HG03342 (cell line): Measurements from ENCODE around the gene ZNF771.
A peak's percentile ranks its signal among the peaks of the same experiment; 100 is the strongest.
"Not testable (repeated sequence)": the region's sequence is repeated elsewhere in the genome, so short reads cannot be mapped to it uniquely, and the experiment has no call there.

Experiments used
- ATAC-seq: cut with Tn5 transposase; IDR thresholded peaks from one replicate; pipeline ENCODE4 v1.9.1; 2021; ENCODE audit warnings: mild to moderate bottlenecking, moderate library complexity; ENCODE audit not compliant: unreplicated experiment

The ZNF771 gene

DNA sequence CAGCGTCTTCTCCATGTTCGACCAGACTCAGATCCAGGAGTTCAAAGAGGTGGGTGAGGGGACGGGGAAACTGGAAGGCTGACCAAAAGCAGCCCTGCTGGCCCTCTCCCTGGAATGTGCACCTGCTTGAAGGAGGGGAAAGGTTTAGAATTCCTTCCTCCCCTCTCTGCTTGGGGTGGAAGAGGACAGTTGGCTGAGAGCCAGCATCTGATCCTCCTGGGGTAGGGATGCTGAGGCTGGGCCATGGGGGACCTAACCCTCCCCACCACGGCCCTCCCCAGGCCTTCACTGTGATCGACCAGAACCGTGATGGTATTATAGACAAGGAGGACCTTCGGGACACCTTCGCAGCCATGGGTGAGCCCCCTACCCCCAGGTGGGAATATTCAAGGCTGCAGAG is 31.5 kb upstream of the ZNF771 start:
- no peak for ATAC-seq

DNA sequence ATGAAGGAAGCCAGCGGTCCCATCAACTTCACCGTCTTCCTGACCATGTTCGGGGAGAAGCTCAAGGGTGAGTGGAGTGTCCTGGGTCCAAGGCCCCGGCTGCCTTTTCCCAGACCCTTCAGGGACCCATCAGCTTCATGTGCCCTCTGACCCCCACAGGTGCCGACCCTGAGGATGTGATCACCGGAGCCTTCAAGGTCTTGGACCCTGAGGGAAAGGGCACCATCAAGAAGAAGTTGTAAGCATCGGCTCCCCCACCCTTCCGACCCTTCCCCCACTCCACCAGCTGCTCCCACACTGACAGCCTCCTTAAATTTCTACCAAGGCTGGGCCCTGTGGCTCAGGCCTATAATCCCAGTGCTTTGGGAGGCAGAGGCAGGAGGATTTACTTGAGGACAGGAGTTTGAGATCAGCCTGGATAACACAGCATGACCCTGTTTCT is 30.9 kb upstream of the ZNF771 start:
- ATAC-seq, result no peak

DNA sequence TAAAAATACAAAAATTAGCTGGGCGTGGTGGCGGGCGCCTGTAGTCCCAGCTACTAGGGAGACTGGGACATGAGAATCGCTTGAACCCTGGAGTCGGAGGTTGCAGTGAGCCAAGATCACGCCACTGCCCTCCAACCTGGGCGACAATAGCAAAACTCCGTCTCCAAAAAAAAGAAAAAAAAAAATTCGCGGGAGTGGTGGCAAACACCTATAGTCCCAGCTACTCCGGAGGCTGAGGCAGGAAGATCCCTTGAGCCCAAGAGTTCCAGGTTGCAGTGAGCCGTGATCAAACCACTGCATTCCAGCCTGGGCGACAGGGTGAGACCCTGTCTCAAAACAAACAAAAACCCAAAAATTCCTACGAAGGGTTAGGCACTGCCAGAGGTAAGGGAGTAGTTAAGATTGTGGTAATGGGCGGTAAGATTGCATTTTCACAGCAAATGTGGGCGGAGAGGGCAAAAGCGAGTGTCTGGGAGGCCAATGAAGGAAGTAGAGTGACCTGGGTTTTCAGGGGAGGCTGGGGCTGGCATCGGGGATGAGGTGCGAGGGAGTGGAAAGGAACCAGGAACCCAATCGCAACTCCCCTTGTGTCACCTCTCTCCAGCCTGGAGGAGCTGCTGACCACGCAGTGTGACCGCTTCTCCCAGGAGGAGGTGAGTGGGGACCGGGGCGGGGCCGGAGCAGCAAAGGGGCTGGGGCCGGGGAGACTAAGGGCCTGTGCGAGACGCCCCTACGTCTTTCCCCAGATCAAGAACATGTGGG is 30.2 kb upstream of the ZNF771 start:
- no peak for ATAC-seq

DNA sequence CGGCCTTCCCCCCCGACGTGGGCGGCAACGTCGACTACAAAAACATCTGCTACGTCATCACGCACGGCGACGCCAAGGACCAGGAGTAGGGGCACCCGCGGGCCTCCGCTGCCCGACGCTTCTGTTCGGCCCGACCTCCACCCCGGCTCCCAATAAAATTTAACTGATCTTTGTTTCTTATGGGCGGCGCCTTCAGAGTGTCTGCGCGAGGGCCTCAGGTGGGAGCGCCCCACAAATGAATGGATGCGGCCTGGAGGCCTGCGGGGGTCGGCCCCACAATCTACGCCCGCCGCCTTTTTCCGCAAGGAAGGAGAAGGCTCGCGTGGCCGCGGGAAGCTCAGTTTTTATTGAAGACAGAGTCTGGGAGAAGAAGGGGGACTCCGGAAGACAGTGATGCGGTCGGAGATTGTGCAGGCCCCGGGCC is 29.6 kb upstream of the ZNF771 start:
- peak; percentile 27 for ATAC-seq

DNA sequence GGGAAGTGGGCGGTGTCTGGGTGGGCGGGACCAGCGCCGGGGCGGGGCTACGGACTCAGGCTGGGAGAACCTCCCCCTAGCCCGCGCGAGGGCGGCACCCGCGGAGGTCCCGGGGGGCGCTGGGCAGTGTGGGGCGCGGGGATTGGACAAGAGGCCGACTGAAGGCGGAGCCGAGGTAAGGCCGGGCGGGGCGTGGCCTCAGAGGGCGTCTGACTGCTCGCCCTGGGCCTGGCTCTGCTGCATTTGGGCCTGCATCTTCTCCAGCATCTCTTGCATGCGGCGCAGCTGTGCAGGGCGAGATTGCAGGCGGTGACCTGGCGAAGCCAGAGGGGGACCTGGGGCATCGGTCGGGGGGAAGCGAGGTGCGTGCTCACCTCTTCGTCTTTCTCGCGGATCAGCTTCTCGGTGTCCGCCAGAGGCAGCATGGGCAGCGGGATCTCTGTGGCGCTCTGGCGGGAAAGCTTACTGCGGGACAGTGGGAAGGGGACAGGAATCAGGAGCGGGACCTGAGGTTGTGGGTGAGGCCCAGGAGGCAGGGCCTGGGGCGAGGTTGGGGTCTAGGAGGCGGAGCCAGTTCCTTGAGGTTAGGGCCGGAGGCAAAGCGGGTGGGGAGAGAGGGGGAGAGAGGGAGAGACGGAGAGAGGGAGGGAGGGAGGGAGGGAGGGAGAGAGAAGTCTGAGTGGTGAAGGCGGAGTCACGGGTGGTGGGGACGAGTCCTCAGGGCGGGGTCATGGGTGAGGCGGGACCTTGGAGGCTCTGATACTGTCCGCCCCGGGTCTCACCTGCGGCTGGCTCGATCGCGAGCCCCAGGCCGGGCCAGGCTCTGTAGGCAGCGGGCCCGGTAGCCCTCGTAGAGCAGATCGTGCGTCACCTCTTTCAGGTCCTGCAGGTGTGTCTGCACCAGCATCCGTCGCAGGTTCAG is 28.9 kb upstream of the ZNF771 start:
- peak; percentile 85 for ATAC-seq

DNA sequence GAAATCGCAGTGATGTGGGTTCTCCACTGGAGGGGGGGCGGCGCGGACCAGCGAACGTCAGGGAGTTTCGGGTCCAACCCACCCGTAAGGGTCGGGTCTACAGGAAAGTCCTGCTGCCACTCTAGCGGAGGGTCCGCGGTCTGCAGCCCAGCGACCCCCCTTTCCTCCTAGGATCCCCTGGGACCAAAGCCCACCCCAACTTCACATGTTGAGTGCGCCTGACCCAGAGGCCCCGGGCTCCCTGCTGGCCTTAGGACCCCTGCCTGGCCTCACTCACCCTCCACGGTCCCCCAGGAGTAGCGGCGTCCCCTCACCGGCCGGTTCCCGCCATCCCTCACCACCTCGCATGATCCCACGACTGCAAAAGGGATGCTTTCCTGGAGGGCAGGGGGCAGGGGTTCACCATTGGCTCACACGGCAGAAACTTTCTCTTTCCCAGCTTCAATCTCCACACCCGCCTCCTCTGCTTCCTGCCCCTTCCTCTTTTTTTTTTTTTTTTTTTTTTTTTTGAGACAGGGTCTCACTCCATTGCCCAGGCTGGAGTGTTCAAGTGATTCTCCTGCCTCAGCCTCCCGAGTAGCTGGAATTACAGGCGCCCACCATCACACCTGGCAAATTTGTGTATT is 28.1 kb upstream of the ZNF771 start:
- peak; percentile 2 for ATAC-seq

DNA sequence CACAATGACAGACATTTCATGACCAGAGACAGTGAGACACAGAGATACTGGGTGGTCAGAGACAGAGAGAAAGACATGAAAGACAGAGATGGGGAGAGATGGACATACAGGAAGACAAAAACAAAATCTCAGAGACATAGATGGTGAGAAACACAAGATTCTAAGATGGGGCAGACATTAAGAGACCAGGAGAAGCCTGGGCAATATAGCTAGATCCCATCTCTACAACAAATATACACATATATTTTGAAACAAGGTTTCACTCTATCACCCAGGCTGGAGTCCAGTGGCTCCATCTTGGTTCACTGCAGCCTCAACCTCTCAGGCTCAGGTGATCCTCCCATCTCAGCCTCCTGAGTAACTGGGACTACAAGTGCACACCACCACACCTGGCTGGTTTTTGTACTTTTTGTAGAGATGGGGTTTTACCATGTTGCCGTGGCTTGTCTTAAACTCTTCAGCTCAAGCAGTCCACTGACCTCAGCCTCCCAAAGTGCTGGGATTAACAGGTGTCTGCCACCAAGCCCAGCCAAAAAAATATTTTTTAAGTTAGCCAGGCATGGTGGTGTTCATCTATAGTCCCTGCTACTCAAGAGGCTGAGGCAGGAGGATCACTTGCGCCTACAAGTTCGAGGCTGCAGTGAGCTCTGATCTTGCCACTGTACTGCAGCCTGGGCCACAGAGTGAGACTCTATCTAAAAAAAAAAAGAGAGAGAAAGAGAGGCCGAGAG is 27.2 kb upstream of the ZNF771 start:
- ATAC-seq, result no peak

DNA sequence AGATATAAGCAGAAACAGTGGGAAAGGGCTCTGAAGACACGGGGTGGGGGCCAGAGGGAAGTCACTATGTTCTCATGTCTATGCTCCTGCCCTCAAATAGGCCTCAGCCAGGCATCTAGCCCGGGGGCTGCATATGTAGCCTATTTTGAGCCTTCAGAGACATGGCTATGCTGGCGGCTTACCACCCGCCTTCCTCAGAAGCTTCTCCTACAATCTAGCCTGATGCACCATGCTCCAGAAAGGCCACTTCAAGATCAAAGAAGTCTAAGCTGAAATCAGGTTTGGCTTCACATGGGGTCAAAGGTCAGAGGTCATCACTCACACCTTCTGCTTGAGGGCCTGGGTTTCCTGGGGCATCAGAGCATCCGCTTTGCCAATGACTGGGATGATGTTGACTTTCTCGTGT is 26.6 kb upstream of the ZNF771 start:
- no peak for ATAC-seq

DNA sequence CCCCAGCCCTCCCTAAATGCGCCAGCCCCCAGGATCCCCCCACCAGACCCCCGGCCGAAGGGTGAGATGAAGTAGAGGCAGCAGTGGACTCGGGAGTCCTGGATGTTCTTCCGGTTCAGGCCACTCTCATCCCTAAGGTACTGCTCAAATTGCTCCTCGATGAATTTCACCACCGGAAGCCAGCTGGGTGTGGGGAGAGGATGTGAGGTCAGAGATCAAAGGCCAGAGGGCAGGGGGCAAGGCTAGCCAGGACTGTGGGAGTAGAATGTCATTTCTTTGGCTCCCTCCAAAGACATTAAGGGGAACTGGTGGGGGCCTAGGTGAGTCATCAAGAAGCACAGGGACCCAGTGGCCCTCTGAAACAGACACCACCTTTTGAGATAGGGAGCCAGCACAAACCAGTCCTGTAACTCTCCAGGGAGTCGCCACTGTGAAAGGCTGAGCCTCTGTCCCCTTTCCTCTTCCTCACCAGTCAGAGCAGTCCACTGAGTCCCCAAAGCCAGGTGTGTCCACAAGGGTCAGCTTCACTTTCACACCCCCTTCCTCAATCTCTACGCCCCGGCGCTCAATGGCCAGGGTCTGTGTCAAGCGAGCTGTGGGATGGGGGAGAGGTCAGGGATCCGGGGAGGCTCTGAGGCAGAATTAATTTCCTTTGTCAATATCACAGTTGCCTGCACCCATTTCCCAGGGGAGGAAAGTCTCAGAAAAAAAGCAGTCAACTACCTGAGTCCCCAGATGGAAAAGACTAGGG is 25.9 kb upstream of the ZNF771 start:
- ATAC-seq, result no peak

DNA sequence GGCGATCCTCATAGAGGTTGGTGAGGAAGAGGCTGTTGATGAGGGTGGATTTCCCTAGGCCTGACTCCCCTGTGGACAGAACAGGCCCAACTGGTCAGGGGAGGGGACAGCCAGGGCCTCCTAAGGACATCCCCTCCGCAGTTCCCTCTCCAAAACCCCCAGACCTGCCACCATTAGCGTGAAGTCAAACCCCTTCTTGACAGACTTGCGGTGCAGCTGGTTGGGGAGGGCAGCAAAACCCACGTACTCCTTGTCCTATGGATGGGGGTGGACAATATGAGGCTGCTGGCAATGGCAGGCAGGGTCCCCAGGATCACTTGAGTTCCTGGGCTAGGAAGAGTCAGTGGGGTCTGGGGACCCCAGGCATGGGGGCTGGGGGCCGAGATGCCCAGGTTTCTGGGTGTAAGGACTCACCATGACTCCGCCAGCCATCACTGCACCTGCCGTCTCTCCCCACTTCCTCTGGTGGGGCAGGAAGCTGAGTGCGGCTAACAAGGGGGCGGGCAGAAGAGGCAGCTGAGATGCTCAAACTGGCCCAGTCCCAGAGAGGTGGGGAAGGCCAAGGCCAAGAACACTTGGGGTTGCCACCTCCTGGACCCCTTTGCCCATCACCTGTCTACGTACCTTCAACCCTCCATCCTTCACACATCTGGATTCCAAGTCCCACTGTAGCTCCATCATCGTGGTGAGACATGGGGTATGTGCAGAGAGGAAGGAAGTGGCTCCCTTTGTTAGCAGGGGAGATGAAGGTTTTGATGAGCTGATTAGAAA is 25.1 kb upstream of the ZNF771 start, which contains the start of gene SEPTIN1:
Gene SEPTIN1, minus strand, starts transcription at position 451 of the 771 bp plus-strand sequence. Its CDS starts 19 bp downstream, at position 432.
- no peak for ATAC-seq

DNA sequence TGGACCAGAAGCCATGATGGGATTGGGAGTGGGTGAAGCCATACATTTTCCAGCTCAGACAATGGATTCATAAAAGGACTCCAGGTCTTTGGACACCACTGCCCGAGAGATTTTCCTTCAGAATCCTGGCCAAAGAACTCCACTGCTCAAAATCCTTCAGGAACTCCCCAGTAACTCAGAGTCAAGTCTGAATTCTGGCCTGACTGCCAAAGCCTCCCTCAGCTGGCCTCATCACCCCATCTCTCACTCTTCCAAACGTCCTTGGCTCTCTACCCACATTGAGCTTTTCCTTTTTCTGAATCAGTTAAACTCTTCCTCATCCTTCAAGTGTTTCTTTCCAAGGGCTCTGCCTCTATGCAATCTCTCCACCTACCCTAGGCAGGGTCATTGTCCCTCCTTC is 23.9 kb upstream of the ZNF771 start:
- ATAC-seq, result no peak

DNA sequence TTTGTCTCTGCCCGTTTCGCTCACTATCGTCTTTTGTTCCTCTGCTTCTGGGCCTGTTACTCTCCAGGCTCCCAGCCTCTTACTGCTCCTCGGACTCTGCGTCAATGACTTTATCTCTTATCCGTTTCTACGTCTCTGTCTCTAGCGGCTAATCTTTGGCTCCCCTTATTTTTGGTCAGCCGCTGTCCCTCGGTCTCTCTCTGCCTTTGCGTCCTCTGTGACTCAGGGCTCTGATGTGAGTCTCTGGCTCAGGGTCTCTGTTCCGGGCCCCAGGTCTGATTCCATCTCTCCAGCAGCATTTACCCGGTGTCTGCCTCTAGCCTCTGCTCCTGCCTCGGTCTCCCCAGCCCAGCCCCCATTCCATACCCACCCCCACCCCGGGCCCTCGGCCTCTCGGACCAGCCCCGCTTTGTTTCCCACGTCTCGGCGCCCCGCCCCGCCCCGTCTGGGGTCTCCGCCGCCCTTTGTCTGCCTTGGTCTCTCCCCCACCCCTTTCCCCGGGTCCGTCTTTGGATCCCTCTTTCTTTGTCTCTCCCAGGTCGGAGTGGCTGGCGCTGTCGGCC is 12.7 kb upstream of the ZNF771 start:
- ATAC-seq, result no peak

DNA sequence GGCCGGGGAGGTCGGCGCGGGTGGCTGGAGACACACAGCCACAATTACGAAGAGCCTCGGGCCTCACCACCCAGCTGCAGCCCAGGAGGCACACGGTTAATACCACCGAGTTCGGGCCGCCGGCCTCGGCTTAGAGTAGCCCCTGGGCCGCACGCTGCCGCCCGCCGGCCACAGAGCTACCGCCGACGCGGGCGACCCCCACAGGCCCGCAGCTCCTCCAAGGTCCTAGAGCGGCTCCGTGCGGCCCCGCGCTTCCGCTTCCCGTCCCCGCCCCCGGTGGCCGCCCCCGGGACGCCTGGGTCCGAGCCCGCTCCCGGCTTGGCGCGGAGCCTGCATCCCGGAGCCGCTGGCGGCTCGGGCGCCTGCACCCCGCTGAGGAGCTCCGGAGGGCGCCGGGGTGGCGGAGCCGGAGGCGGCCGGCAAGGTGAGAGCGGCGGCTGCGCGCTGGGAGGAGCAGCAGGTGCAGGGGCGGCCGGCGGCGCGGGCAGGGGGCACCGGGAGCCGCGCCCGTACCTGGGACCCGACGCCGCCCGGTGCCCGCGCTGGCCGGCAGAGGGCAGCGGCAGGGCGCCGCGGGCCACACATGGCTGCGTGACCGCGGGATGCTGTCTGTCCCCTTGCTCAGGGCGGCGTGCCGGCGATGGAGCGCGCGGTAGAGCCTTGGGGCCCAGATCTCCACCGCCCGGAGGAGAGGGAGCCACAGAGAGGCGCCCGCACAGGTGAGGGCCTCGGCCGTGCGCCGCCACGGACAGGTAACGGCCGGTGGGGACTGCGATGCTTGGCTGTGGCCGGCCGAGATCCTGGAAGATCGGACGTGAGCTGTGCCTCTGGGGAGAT is 12.0 kb upstream of the ZNF771 start, which contains the start of gene ZNF48:
Gene ZNF48, plus strand, starts transcription at position 266 of the 837 bp plus-strand sequence. Its CDS starts 375 bp downstream, at position 641.
- peak; percentile 45 for ATAC-seq

DNA sequence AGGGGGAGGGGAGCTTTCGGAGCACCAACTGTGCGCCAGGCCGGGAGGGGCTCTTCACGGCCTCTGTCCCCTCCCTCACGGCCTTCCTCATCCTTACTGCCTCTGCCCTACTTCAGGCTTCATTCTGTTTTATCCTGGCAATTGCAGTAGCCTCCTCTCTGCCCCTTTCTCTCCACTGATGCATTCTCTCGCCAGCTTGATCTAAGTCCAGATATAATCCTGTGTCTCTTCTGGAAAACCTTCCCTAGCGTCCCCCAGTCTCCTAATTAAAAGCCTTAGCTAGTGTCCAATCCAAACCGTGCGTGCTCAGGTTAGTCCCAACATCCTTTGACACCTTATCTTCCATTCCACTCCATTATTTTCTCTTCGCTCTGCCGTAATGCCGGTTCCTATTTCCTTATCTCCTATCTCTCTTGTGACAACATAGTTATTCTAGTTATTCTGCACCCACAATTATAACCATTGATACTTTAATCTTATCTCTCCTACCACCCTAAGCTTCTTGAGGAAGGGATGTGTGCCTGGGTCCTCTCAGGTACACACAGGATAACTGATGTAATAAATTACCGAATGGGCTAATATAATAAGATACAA is 11.3 kb upstream of the ZNF771 start:
- peak; percentile 14 for ATAC-seq

DNA sequence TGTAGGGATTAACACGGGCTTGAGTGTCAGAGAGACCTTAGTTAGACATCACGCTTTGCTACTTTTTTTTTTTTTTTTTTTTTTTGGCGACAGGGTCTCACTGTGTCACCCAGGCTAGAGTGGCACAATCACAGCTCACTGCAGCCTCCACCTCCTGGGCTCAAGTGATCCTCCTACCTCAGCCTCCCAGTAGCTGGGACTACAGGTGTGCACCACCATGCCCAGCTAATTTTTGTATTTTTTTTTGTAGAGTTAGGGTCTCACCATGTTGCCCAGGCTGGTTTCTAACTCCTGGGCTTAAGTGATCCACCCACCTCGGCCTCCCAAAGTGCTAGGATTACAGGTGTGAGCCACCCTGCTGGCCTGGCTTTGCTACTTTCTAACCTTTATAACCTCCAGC is 10.8 kb upstream of the ZNF771 start:
- ATAC-seq, result not testable (repeated sequence)

DNA sequence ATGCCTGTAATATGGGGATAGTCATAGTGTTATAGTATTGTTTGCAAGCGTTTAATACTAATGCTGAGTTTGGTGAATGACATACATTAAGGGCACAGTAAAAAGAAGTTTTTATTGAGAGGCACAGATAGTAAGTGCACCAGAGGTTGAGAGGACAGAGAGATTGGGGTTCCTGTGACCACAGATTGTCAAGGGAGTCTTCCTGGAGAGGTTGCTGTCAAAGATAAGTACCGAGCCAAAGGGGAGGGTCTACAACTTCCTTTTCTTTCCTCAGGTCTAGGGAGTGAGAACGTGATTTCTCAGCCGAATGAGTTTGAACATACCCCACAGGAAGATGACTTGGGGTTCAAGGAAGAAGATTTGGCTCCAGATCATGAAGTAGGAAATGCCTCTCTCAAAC is 10.3 kb upstream of the ZNF771 start:
- ATAC-seq, result no peak
